MM.1S (cell line): Measurements from ENCODE around the gene ARF1.

Experiments used
- DNase-seq: peaks from one replicate; pipeline ENCODE4 v3.0.0-alpha.2; 2015
- H2AFZ ChIP-seq: fragments of 300-600 bp; sonication (generic); 2 replicates; pipeline ENCODE4 v1.6.0; 2016; ENCODE audit warnings: antibody characterized with exemption, low read length
- H3F3A ChIP-seq: fragments of 300-600 bp; sonication (generic); 2 replicates; pipeline ENCODE4 v1.6.1; 2016; ENCODE audit warnings: mild to moderate bottlenecking, antibody characterized with exemption, low read length, moderate library complexity, mixed read lengths; ENCODE audit not compliant: insufficient read depth
- H3K27ac ChIP-seq: fragments of 300-600 bp; sonication (generic); 2 replicates; pipeline ENCODE4 v1.5.1; 2016; ENCODE audit warnings: mild to moderate bottlenecking, low read length
- H3K27me3 ChIP-seq: fragments of 300-600 bp; sonication (generic); replicated peaks from 2 replicates; pipeline ENCODE4 v1.6.0; 2016; ENCODE audit warnings: low read length; ENCODE audit not compliant: insufficient read depth
- H3K36me3 ChIP-seq: fragments of 300-600 bp; sonication (generic); replicated peaks from 2 replicates; pipeline ENCODE4 v1.6.1; 2016; ENCODE audit warnings: mild to moderate bottlenecking, low read length, mixed read lengths; ENCODE audit not compliant: insufficient read depth
- H3K4me1 ChIP-seq: fragments of 300-600 bp; sonication (generic); 2 replicates; pipeline ENCODE4 v1.6.1; 2016; ENCODE audit warnings: low read length, mixed read lengths
- H3K4me2 ChIP-seq: fragments of 300-600 bp; sonication (generic); 2 replicates; pipeline ENCODE4 v1.6.0; 2016; ENCODE audit warnings: low read depth, low read length
- H3K4me3 ChIP-seq: fragments of 300-600 bp; sonication (generic); 2 replicates; pipeline ENCODE4 v1.5.1; 2016; ENCODE audit warnings: low read length, mixed read lengths
- H3K79me2 ChIP-seq: fragments of 300-600 bp; sonication (generic); 2 replicates; pipeline ENCODE4 v1.6.1; 2016; ENCODE audit warnings: mixed run types, low read length, mixed read lengths
- H3K9ac ChIP-seq: fragments of 300-600 bp; sonication (generic); 2 replicates; pipeline ENCODE4 v1.6.1; 2016; ENCODE audit warnings: low read length, mixed read lengths
- H3K9me2 ChIP-seq: fragments of 300-600 bp; sonication (generic); replicated peaks from 2 replicates; pipeline ENCODE4 v1.6.1; 2016; ENCODE audit warnings: mild to moderate bottlenecking, low read length, mixed read lengths; ENCODE audit not compliant: insufficient read depth
- H3K9me3 ChIP-seq: fragments of 300-600 bp; sonication (generic); replicated peaks from 2 replicates; pipeline ENCODE4 v1.6.1; 2016; ENCODE audit warnings: mild to moderate bottlenecking, low read length, mixed read lengths; ENCODE audit not compliant: insufficient read depth
- H4K20me1 ChIP-seq: fragments of 300-600 bp; sonication (generic); 2 replicates; pipeline ENCODE4 v1.6.1; 2016; ENCODE audit warnings: mild to moderate bottlenecking, low read length, moderate library complexity, mixed read lengths; ENCODE audit not compliant: insufficient read depth
- EZH2 ChIP-seq: fragments of 300-600 bp; sonication (generic); optimal IDR thresholded peaks from 2 replicates; pipeline ENCODE3; 2017; ENCODE audit warnings: low read depth, mild to moderate bottlenecking, antibody characterized with exemption, low read length, mixed read lengths
- EZH2phosphoT487 ChIP-seq: fragments of 300-600 bp; sonication (generic); IDR thresholded peaks from 2 replicates; pipeline ENCODE4 v1.6.1; 2018; ENCODE audit warnings: antibody characterized with exemption, low read length
- TF ChIP-seq, protein P1 (sequence below): fragments of 300-600 bp; sonication (generic); IDR thresholded peaks from 2 replicates; pipeline ENCODE4 v1.5.1; 2016; ENCODE audit warnings: antibody characterized with exemption, low read length, mixed read lengths

The ARF1 gene

GRCh38 chr1:228048659-228049298, 33.7 kb upstream of the ARF1 start:
- Histone ChIP-seq H3K4me2 (no peak overlapping the region), H3K4me3 (no peak overlapping the region), H3K4me1 (no peaks in the 10 kb centered on the region), H3K9me2 (no peaks in the 10 kb centered on the region), H2AFZ (no peak overlapping the region), H3K27ac (no peak overlapping the region), H3K9me3 (no peaks in the 10 kb centered on the region), H3F3A (no peaks in the 10 kb centered on the region), H3K27me3 (peaks cover 12% of the 10 kb centered on the region; the same call in 1 of the 2 replicates), H3K79me2 (no peaks in the 10 kb centered on the region), H4K20me1 (no peaks in the 10 kb centered on the region), H3K9ac (no peak overlapping the region), H3K36me3 (no peaks in the 10 kb centered on the region)
- TF ChIP-seq EZH2 (no peak), EZH2phosphoT487 (no peak)
- TF ChIP-seq, protein P1, sequence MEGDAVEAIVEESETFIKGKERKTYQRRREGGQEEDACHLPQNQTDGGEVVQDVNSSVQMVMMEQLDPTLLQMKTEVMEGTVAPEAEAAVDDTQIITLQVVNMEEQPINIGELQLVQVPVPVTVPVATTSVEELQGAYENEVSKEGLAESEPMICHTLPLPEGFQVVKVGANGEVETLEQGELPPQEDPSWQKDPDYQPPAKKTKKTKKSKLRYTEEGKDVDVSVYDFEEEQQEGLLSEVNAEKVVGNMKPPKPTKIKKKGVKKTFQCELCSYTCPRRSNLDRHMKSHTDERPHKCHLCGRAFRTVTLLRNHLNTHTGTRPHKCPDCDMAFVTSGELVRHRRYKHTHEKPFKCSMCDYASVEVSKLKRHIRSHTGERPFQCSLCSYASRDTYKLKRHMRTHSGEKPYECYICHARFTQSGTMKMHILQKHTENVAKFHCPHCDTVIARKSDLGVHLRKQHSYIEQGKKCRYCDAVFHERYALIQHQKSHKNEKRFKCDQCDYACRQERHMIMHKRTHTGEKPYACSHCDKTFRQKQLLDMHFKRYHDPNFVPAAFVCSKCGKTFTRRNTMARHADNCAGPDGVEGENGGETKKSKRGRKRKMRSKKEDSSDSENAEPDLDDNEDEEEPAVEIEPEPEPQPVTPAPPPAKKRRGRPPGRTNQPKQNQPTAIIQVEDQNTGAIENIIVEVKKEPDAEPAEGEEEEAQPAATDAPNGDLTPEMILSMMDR: no peak
- DNase-seq: no peak

GRCh38 chr1:228050571-228051231, 31.8 kb upstream of the ARF1 start:
- Histone ChIP-seq H3K27me3 (no peaks in the 10 kb centered on the region), H3K9me3 (no peaks in the 10 kb centered on the region), H3K9me2 (no peaks in the 10 kb centered on the region), H4K20me1 (no peaks in the 10 kb centered on the region), H3K79me2 (no peaks in the 10 kb centered on the region), H3K36me3 (no peaks in the 10 kb centered on the region), H3K27ac (no peak overlapping the region), H3K4me1 (no peaks in the 10 kb centered on the region), H2AFZ (no peak overlapping the region), H3K9ac (no peak overlapping the region), H3K4me2 (no peak overlapping the region), H3K4me3 (no peak overlapping the region), H3F3A (no peaks in the 10 kb centered on the region)
- TF ChIP-seq EZH2: no peak
- no peak for TF ChIP-seq EZH2phosphoT487
- TF ChIP-seq, protein P1: no peak
- DNase-seq: no peak

DNA sequence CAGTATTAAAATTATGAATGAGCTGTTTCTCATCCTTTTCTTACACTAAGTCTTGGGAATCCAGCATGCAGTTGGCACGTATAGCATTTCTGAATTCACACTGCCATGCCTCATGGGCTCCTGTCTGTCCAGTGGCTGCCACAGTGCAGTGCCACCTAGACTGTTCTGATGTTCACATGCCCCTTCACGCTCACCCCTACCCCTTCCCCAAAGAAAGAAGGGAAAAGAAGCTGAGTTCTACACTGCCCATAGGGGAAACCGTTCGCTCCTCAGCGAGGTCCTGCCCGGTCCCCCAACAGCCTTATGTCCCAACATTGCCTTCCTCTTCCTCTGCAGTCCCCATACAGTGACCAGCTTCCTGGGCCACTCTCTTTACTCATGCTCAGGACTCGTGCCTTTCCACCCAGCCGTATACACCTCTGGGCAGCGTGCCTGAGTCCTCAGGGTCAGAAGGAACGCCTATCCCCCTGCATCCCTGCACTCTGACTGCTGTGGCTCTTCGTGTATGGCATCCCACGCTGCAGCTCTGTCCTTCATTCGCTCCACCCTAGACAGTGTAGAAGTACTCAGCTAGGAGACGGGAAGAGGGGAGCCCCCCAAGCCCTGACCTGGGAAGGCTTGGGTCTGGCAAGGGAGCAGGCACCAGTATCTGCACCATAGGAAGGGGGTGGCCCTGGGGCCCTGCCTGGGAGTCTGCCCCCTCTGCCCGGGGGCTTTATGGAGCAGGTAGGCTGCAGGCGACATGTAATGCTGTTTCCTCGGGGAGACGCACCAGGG, 24.1 kb upstream of the ARF1 start:
- Histone ChIP-seq H3K36me3 (no peaks in the 10 kb centered on the region), H3K9ac (no peak overlapping the region), H3K9me3 (no peaks in the 10 kb centered on the region), H3K4me1 (no peaks in the 10 kb centered on the region), H3K79me2 (no peaks in the 10 kb centered on the region), H3K4me2 (no peak overlapping the region), H3K27ac (no peak overlapping the region), H3F3A (no peaks in the 10 kb centered on the region), H3K27me3 (peaks cover 17% of the 10 kb centered on the region), H3K4me3 (no peak overlapping the region), H4K20me1 (no peaks in the 10 kb centered on the region), H2AFZ (no peak overlapping the region), H3K9me2 (no peaks in the 10 kb centered on the region)
- no peak for DNase-seq
- TF ChIP-seq EZH2phosphoT487 (no peak), EZH2 (no peak)
- TF ChIP-seq, protein P1: no peak
